Measurements from ENCODE around the gene TSPAN14. TPM values are rescaled to one million over a fixed set of nuclear protein-coding genes. Genes with fewer than 3 reads are reported as not detected.
A peak's percentile ranks its signal among the peaks of the same experiment; 100 is the strongest.

The TSPAN14 gene
- total RNA-seq, 6 experiments from 2014 or later: 72.9 to 96.2 (median 84.5) TPM

DNA sequence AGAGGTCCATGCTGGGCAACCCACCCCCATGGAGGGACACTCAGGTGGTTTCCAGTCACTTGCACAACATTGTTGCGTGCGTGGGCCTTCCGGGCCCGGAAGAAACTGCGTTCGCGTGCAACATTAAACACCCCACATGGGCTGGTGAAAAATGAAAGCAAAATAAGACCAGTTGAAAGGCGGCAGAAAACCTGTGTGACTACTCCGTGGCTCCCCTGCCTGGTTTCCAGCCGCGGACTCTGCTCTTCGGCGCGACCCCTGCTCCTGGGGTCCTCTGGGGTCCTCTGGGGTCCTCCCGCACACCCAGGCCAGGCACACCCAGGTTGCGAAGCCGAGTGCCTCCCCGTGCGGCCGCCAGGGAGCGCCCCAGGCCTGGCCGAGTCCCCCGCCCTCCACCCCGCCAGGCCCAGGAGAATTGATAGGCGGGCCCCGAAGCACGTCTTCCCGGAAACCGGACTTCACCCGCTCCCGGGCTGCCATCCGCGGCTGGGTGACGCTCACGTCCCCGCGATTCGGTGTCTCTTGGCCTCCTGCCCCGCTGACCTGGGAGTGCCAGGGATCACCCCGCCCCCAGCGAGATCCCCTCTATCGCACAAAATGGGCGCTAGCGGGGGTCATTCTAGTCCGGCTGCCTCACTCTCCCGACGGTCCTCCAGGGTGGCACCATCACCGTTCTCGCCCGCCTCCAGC is 81.7 kb downstream of the TSPAN14 start:
- TF ChIP-seq, protein P1, sequence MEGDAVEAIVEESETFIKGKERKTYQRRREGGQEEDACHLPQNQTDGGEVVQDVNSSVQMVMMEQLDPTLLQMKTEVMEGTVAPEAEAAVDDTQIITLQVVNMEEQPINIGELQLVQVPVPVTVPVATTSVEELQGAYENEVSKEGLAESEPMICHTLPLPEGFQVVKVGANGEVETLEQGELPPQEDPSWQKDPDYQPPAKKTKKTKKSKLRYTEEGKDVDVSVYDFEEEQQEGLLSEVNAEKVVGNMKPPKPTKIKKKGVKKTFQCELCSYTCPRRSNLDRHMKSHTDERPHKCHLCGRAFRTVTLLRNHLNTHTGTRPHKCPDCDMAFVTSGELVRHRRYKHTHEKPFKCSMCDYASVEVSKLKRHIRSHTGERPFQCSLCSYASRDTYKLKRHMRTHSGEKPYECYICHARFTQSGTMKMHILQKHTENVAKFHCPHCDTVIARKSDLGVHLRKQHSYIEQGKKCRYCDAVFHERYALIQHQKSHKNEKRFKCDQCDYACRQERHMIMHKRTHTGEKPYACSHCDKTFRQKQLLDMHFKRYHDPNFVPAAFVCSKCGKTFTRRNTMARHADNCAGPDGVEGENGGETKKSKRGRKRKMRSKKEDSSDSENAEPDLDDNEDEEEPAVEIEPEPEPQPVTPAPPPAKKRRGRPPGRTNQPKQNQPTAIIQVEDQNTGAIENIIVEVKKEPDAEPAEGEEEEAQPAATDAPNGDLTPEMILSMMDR (IDR thresholded peaks at IDR 0.05): peak; percentile 73; the same call in 1 of the 2 replicates
- peak; percentile 20 for DNase-seq
- Mint-ChIP-seq H3K36me3 (ENCODE audit: low read depth) (no peaks in the 10 kb centered on the region), H3K4me1 (ENCODE audit: low read depth) (no peaks in the 10 kb centered on the region), H3K27me3 (ENCODE audit: insufficient read depth) (no peaks in the 10 kb centered on the region; the same call in none of the 2 replicates), H3K9me3 (no peaks in the 10 kb centered on the region), H3K27ac (peak overlapping the region; percentile 29; the same call in 1 of the 2 replicates), H3K4me3 (peak overlapping the region; percentile 46; the same call in 1 of the 2 replicates)

DNA sequence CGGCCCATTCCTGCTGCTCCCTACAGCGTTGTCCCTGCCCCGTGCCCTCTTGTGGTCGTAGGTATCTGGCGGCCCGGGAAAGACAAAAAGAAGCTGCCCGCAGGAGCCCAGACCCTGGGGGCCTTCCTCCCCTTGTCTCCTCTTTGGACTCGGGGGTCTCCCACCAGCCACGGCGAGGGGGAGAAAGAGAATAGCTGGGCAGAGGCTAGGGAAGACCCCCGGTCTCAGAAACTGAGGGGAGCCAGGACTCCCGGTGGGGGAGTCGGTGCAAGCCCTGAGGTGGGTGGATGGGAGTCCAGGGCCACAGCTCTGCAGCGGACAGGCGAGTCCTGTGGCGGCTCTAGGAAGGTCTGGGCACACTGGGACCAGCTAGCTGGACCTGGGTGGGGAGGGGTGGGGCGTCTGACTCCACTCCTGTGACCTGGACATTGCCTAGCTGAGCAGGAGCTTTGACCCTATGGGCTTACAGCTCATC is 82.3 kb downstream of the TSPAN14 start:
- Mint-ChIP-seq H3K27ac (peak overlapping the region; percentile 29; the same call in 1 of the 2 replicates), H3K36me3 (ENCODE audit: low read depth) (no peaks in the 10 kb centered on the region), H3K4me3 (0 out of 2 replicates have a peak overlapping the region, but pooled peaks have one; percentile 46), H3K4me1 (ENCODE audit: low read depth) (peaks cover 3% of the 10 kb centered on the region), H3K9me3 (no peaks in the 10 kb centered on the region), H3K27me3 (ENCODE audit: insufficient read depth) (peaks cover 5% of the 10 kb centered on the region)
- no peak for DNase-seq
- TF ChIP-seq, protein P1 (IDR thresholded peaks at IDR 0.05): no peak

DNA sequence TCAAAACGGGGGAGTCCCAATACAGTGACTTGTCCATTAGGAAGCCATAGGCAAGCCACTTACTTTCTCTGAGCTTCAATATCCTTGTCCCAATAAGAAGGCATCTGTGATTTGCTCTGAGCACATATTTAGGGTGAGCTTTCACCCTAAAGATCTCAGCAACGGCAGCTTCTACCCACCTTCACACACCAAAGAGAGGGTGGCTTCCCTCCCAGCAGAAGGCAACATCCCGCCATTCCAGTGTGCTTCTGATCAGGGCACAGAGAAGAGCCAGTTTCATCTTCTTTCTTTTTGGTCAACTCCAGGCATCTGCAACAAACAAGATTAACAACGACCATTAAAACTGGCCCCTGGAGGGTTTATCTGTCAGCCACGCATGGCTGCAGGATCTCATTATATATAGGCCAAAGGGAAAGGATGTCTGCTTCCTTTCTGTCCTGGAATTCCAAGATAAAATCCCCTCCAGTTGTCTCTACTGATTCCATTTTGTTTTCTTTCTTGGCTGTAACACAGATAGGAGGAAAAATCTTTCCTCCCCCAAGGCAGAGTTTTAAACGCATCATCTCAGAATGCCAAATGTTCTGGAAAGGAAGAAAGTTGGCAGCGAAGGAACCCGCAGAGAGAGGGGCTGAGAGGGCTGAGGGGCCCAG is 83.1 kb downstream of the TSPAN14 start:
- H3K27ac Mint-ChIP-seq: no peak overlapping the region
- no peak for DNase-seq
- peaks cover 11% of the 10 kb centered on the region for H3K4me1 Mint-ChIP-seq (ENCODE audit: low read depth)
- peaks cover 5% of the 10 kb centered on the region for H3K27me3 Mint-ChIP-seq (ENCODE audit: insufficient read depth)
- H3K9me3 Mint-ChIP-seq: no peaks in the 10 kb centered on the region
- H3K36me3 Mint-ChIP-seq (ENCODE audit: low read depth): no peaks in the 10 kb centered on the region
- H3K4me3 Mint-ChIP-seq: no peak overlapping the region
- TF ChIP-seq, protein P1 (IDR thresholded peaks at IDR 0.05): no peak

DNA sequence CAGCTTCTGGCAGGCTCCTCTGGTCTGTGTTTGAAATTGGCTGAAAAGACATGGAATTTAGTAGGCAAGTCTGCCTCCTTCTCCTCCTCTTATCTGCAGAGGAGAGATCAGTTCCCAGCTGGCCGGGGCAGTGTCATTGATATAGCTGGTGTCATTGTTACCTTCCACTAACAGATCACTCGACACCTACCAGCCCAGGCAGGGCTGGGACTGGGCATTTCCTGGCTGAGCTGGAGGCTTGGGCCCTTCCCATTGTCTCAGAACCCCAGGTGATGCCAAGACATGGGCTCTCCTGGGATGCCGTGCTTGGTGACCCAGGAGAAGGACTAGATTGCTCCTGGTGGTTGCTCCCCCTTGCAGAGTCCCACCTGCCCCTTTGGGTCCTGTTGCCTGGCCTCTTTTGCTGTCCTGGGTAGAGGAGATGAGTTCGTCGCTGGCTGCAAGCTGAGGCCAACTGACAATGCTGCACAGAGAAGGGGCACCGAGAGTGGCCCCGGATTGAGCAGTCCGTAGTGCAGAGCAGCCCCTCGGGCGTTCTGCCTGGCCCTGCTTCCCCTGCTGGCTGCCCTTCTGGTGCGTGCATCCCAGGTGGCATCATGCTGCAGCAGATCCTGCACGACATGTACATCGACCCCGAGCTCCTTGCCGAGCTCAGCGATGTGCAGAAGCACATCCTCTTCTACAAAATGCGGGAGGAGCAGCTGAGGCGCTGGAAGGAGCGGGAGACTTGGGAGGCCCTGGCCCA is 83.8 kb downstream of the TSPAN14 start, which contains the start of gene SH2D4B:
SH2D4B (plus strand) TSS at position 167 of the 745 bp plus-strand sequence; CDS start at position 597, 430 bp downstream.
- H3K27me3 Mint-ChIP-seq (ENCODE audit: insufficient read depth): peaks cover 6% of the 10 kb centered on the region
- no peaks in the 10 kb centered on the region for H3K9me3 Mint-ChIP-seq
- H3K4me1 Mint-ChIP-seq (ENCODE audit: low read depth): peaks cover 18% of the 10 kb centered on the region
- H3K36me3 Mint-ChIP-seq (ENCODE audit: low read depth): no peaks in the 10 kb centered on the region
- H3K4me3 Mint-ChIP-seq: no peak within 1 kb of the TSS
- no peak within 1 kb of the TSS for H3K27ac Mint-ChIP-seq
- TF ChIP-seq, protein P1 (IDR thresholded peaks at IDR 0.05): no peak
- DNase-seq: no peak

DNA sequence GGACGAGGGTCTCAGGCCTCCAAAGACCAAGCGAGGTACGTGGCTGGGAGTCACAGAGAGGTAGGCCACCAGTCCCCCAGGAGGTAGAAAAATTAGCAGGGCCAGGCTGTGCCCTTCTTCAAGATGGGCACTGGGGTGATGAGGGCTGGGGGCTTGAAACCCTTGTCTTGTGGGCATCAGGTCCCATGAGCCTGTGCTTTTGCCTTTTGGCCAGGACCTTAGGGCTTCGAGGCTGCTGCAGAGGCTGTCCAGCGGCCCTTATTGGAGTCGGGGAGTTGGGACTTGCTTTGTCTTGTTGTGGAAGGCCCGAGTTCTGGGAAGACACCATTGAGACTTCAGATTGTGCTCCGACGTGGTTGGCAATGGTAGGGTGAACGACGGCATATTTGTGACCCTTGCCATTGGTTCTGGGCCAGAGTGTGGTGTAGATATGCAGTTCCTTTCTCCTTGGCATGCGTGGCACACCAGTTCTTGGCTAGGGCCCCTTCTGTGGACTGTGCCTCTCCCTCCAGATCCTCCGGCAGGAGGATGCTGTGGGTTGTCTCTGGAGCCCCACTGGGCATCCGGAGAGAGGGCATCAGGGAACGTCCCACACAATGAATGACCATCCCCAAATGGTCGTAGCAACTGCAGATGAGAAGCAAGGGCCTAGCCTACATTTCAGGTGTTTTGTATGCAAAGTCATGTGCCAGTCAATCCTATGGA is 84.5 kb downstream of the TSPAN14 start:
- H3K27me3 Mint-ChIP-seq (ENCODE audit: insufficient read depth): peaks cover 7% of the 10 kb centered on the region
- TF ChIP-seq, protein P1 (IDR thresholded peaks at IDR 0.05): no peak

More for the DNA sequence above, 84.5 kb downstream of the TSPAN14 start:
- no peak for DNase-seq
- Mint-ChIP-seq H3K4me1 (ENCODE audit: low read depth) (peaks cover 18% of the 10 kb centered on the region), H3K9me3 (no peaks in the 10 kb centered on the region), H3K27ac (no peak overlapping the region), H3K36me3 (ENCODE audit: low read depth) (no peaks in the 10 kb centered on the region), H3K4me3 (no peak overlapping the region)

All from HFFc6 (cell line).